Osteoblast (primary cell): ENCODE results near the gene FOXO3. TPM values are rescaled to one million over a fixed set of nuclear protein-coding genes. Genes with fewer than 3 reads are reported as not detected.
A peak's percentile ranks its signal among the peaks of the same experiment; 100 is the strongest.

Source experiments
- DNase-seq: peaks from one replicate; pipeline ENCODE4 v3.0.0; 2011; ENCODE audit warnings: low spot score, mixed read lengths; ENCODE audit not compliant: insufficient read length; ENCODE audit errors: missing footprints
- H2AFZ ChIP-seq: 2 replicates; pipeline ENCODE4 v1.6.0; 2011; ENCODE audit warnings: mild to moderate bottlenecking, low read length
- H3K27ac ChIP-seq: 2 replicates; pipeline ENCODE4 v1.5.1; 2011; ENCODE audit warnings: mild to moderate bottlenecking, low read depth, low read length, moderate library complexity
- H3K27me3 ChIP-seq: 2 replicates; pipeline ENCODE4 v1.6.0; 2012; ENCODE audit warnings: mild to moderate bottlenecking, control low read depth, inconsistent platforms, low read length, moderate library complexity; ENCODE audit not compliant: insufficient read depth
- H3K36me3 ChIP-seq: 2 replicates; pipeline ENCODE4 v1.5.1; 2011; ENCODE audit warnings: mild to moderate bottlenecking, low read length, control low read depth, moderate library complexity; ENCODE audit not compliant: insufficient read depth
- H3K4me1 ChIP-seq: 2 replicates; pipeline ENCODE4 v1.5.1; 2011; ENCODE audit warnings: mild to moderate bottlenecking, low read length, control low read depth, moderate library complexity; ENCODE audit not compliant: insufficient read depth
- H3K4me2 ChIP-seq: 2 replicates; pipeline ENCODE4 v1.6.0; 2011; ENCODE audit warnings: mild to moderate bottlenecking, low read length; ENCODE audit not compliant: insufficient read depth
- H3K4me3 ChIP-seq: fragments of 200-600 bp; sonication (generic); 3 replicates; pipeline ENCODE4 v1.5.1; 2012; ENCODE audit warnings: mild to moderate bottlenecking, low read length, inconsistent platforms; ENCODE audit not compliant: insufficient read depth
- H3K79me2 ChIP-seq: 2 replicates; pipeline ENCODE4 v1.6.0; 2012; ENCODE audit warnings: mild to moderate bottlenecking, low read length, control low read depth, inconsistent platforms; ENCODE audit not compliant: insufficient read depth
- H3K9me3 ChIP-seq: 2 replicates; pipeline ENCODE4 v1.5.1; 2011; ENCODE audit warnings: low read depth, low read length, control low read depth
- H4K20me1 ChIP-seq: 2 replicates; pipeline ENCODE4 v1.6.0; 2012; ENCODE audit warnings: mild to moderate bottlenecking, low read length, control low read depth; ENCODE audit not compliant: insufficient read depth
- CTCF ChIP-seq: IDR thresholded peaks from 2 replicates; pipeline ENCODE4 v1.5.1; 2011; ENCODE audit warnings: mild to moderate bottlenecking, low read depth, low read length, moderate library complexity; ENCODE audit errors: extremely low read depth
- total RNA-seq: library from RNA; depleted of rRNA; stranded (reverse); fragments of >200 nt; gene quantifications from 2 replicates; pipeline ENCODE4 v1.2.3, GENCODE V29; 2012

Gene FOXO3
- total RNA-seq, 1 donor: 53.2 TPM

GRCh38 chr6:108578166-108578565 lies 17.4 kb downstream of the FOXO3 start:
- peak overlapping the region; percentile 53 for H3K27ac ChIP-seq
- TF ChIP-seq CTCF: no peak
- H3K36me3 ChIP-seq: peaks cover 4% of the 10 kb centered on the region
- no peak overlapping the region for H2AFZ ChIP-seq
- no peaks in the 10 kb centered on the region for H3K9me3 ChIP-seq
- H3K4me2 ChIP-seq: peak overlapping the region; percentile 25
- no peak for DNase-seq
- no peaks in the 10 kb centered on the region for H3K27me3 ChIP-seq
- peaks cover 52% of the 10 kb centered on the region for H4K20me1 ChIP-seq
- H3K4me3 ChIP-seq: no peak overlapping the region
- H3K79me2 ChIP-seq: peaks cover 85% of the 10 kb centered on the region
- H3K4me1 ChIP-seq: peaks cover 56% of the 10 kb centered on the region

GRCh38 chr6:108578595-108579327 lies 18.0 kb downstream of the FOXO3 start:
- H3K4me1 ChIP-seq: peaks cover 61% of the 10 kb centered on the region
- DNase-seq: peak; percentile 78
- peaks cover 4% of the 10 kb centered on the region for H3K36me3 ChIP-seq
- H3K79me2 ChIP-seq: peaks cover 88% of the 10 kb centered on the region
- H3K4me2 ChIP-seq: peak overlapping the region; percentile 25
- peaks cover 55% of the 10 kb centered on the region for H4K20me1 ChIP-seq
- H3K9me3 ChIP-seq: no peaks in the 10 kb centered on the region
- no peak for TF ChIP-seq CTCF
- H3K27ac ChIP-seq: peak overlapping the region; percentile 53
- H3K4me3 ChIP-seq: no peak overlapping the region
- no peaks in the 10 kb centered on the region for H3K27me3 ChIP-seq
- H2AFZ ChIP-seq: no peak overlapping the region

GRCh38 chr6:108579328-108579721 lies 18.6 kb downstream of the FOXO3 start:
- Histone ChIP-seq H3K36me3 (peaks cover 4% of the 10 kb centered on the region), H3K4me3 (no peak overlapping the region), H3K27me3 (no peaks in the 10 kb centered on the region), H3K4me1 (peaks cover 64% of the 10 kb centered on the region), H3K9me3 (no peaks in the 10 kb centered on the region), H3K4me2 (no peak overlapping the region), H2AFZ (no peak overlapping the region), H3K79me2 (peaks cover 90% of the 10 kb centered on the region), H4K20me1 (peaks cover 61% of the 10 kb centered on the region), H3K27ac (peak overlapping the region; percentile 53)
- no peak for TF ChIP-seq CTCF
- DNase-seq: no peak

GRCh38 chr6:108580646-108581045 lies 19.9 kb downstream of the FOXO3 start:
- peaks cover 89% of the 10 kb centered on the region for H3K79me2 ChIP-seq
- TF ChIP-seq CTCF: no peak

More at GRCh38 chr6:108580646-108581045, 19.9 kb downstream of the FOXO3 start:
- Histone ChIP-seq H3K4me1 (peaks cover 70% of the 10 kb centered on the region), H3K27me3 (no peaks in the 10 kb centered on the region), H3K4me3 (peak overlapping the region; percentile 49), H4K20me1 (peaks cover 67% of the 10 kb centered on the region), H3K9me3 (no peaks in the 10 kb centered on the region), H3K36me3 (peaks cover 4% of the 10 kb centered on the region), H2AFZ (no peak overlapping the region), H3K4me2 (peak overlapping the region; percentile 82), H3K27ac (peak overlapping the region; percentile 83)
- no peak for DNase-seq
